Keratinocyte (primary cell): Measurements from ENCODE around the gene TMEM50A. TPM values are rescaled to one million over a fixed set of nuclear protein-coding genes. Genes with fewer than 3 reads are reported as not detected.

Source experiments
- DNase-seq: peaks from one replicate; pipeline ENCODE4 v3.0.0-alpha.2; 2011; ENCODE audit warnings: low read depth, missing footprints, low spot score
- FAIRE-seq: peaks from 2 replicates; lab custom pipeline; 2011; peaks lifted over from hg19 to GRCh38; lab: Jason Lieb, UNC
- H2AFZ ChIP-seq: 2 replicates; pipeline ENCODE4 v1.6.0; 2012; ENCODE audit warnings: low read length, control low read depth, inconsistent platforms; ENCODE audit not compliant: control insufficient read depth
- H3K27ac ChIP-seq: 2 replicates; pipeline ENCODE4 v1.5.1; 2011; ENCODE audit warnings: low read length; ENCODE audit not compliant: control insufficient read depth, insufficient read depth
- H3K27me3 ChIP-seq: 3 replicates; pipeline ENCODE4 v1.6.0; 2011; ENCODE audit warnings: low read length; ENCODE audit not compliant: control insufficient read depth, insufficient read depth; ENCODE audit errors: extremely low read depth
- H3K36me3 ChIP-seq, 2 experiments: 2 replicates in 1 of 2; 3 replicates in 1 of 2; pipeline ENCODE4 v1.5.1; 2011; ENCODE audit warnings: low read length in 2 of 2, mild to moderate bottlenecking in 1 of 2; ENCODE audit not compliant: control insufficient read depth in 2 of 2, insufficient read depth in 2 of 2; ENCODE audit errors: extremely low read depth in 1 of 2
- H3K4me1 ChIP-seq: 3 replicates; pipeline ENCODE4 v1.5.1; 2011; ENCODE audit warnings: low read length; ENCODE audit not compliant: control insufficient read depth, insufficient read depth; ENCODE audit errors: extremely low read depth
- H3K4me2 ChIP-seq: 3 replicates; pipeline ENCODE4 v1.6.0; 2011; ENCODE audit warnings: low read depth, low read length; ENCODE audit not compliant: control insufficient read depth, insufficient read depth; ENCODE audit errors: extremely low read depth
- H3K4me3 ChIP-seq, 3 experiments: fragments of 200-600 bp in 1 of 3; sonication (generic) in 1 of 3; 2 replicates in 2 of 3; 3 replicates in 1 of 3; pipeline ENCODE4 v1.5.1; 2011 to 2016; ENCODE audit warnings: low read length in 3 of 3, mild to moderate bottlenecking in 3 of 3, control low read depth in 2 of 3, inconsistent platforms in 1 of 3, low read depth in 1 of 3, mixed read lengths in 1 of 3, mixed run types in 1 of 3, moderate library complexity in 1 of 3; ENCODE audit not compliant: control insufficient read depth in 2 of 3, insufficient read depth in 2 of 3; ENCODE audit errors: extremely low read depth in 1 of 3
- H3K79me2 ChIP-seq: 2 replicates; pipeline ENCODE4 v1.6.0; 2012; ENCODE audit warnings: low read length; ENCODE audit not compliant: control insufficient read depth, insufficient read depth
- H3K9ac ChIP-seq: 3 replicates; pipeline ENCODE4 v1.6.0; 2011; ENCODE audit warnings: low read length; ENCODE audit not compliant: control insufficient read depth, insufficient read depth; ENCODE audit errors: extremely low read depth
- H3K9me1 ChIP-seq: 3 replicates; pipeline ENCODE4 v1.6.0; 2011; ENCODE audit warnings: low read length; ENCODE audit not compliant: control insufficient read depth, insufficient read depth; ENCODE audit errors: extremely low read depth
- H3K9me3 ChIP-seq: 2 replicates; pipeline ENCODE4 v1.5.1; 2012; ENCODE audit warnings: low read depth, low read length; ENCODE audit not compliant: control insufficient read depth
- H4K20me1 ChIP-seq: 3 replicates; pipeline ENCODE4 v1.6.0; 2011; ENCODE audit warnings: low read length; ENCODE audit not compliant: control insufficient read depth, insufficient read depth; ENCODE audit errors: extremely low read depth
- CTCF ChIP-seq, 3 experiments: IDR thresholded peaks in 1 of 3; conservative IDR thresholded peaks in 1 of 3; optimal IDR thresholded peaks in 1 of 3; 2 replicates in 2 of 3; 3 replicates in 1 of 3; pipeline versions ENCODE3 to v1.5.1; 2011; ENCODE audit warnings: low read length in 3 of 3, mild to moderate bottlenecking in 3 of 3, moderate library complexity in 2 of 3, control low read depth in 1 of 3, inconsistent platforms in 1 of 3; ENCODE audit not compliant: insufficient read depth in 2 of 3; ENCODE audit errors: extremely low read depth in 1 of 3
- EZH2 ChIP-seq: IDR thresholded peaks from one replicate; pipeline ENCODE4 v1.6.1; 2012; ENCODE audit warnings: inconsistent platforms, mild to moderate bottlenecking, low read length, moderate library complexity
- dilution Hi-C: fragments of 300-500 bp; cut with MboI; formaldehyde crosslinking; loops from one replicate; pipeline ENCODE4 v1.7.0; 2020; ENCODE audit warnings: low sequenced_read_pairs; ENCODE audit not compliant: extremely low pct_ligation_motif_present
- polyA plus RNA-seq, 5 experiments: library from polyadenylated mRNA; depleted of rRNA in 3 of 5; stranded (reverse) in 3 of 5; stranded (forward) in 1 of 5; unstranded in 1 of 5; fragments of >200 nt; gene quantifications; 1 replicate in 1 of 5; 2 replicates in 3 of 5; 3 replicates in 1 of 5; pipeline versions ENCODE4 v1.2.1 to v1.2.3, GENCODE V29; 2011 to 2012; ENCODE audit warnings: missing spikeins in 2 of 5, low read depth in 1 of 5, low replicate concordance in 1 of 5

TMEM50A gene
- polyA plus RNA-seq, 1 donor (not counting 4 experiments of a cell fraction or from before 2014, with no cell fraction given), result 166 TPM

- Histone ChIP-seq H3K9ac (no peak overlapping the region), H2AFZ (no peak overlapping the region), H3K9me3 (no peaks in the 10 kb centered on the region), H3K9me1 (peaks cover 2% of the 10 kb centered on the region), H3K4me1 (peaks cover 28% of the 10 kb centered on the region), H3K4me3 (no peak overlapping the region), H3K27me3 (no peaks in the 10 kb centered on the region), H3K36me3 (peaks cover 14 to 18% of the 10 kb centered on the region in 2 experiments), H4K20me1 (no peaks in the 10 kb centered on the region), H3K4me2 (no peak overlapping the region), H3K27ac (peak overlapping the region; percentile 22), H3K79me2 (no peaks in the 10 kb centered on the region)
- TF ChIP-seq EZH2 (no peak), CTCF (optimal IDR thresholded peaks at IDR 0.05 in 1 of 3, IDR thresholded peaks at IDR 0.05 in 1 of 3, conservative IDR thresholded peaks at IDR 0.05 in 1 of 3; ENCODE audit: extremely low read depth in 1 of 3, insufficient read depth in 2 of 3, low read length in 3 of 3) (no peak)
- dilution Hi-C loops, result no loop called here
- no peak for FAIRE-seq
- DNase-seq, result no peak
Observed at GRCh38 chr1:25356848-25357247, 18.7 kb downstream of the TMEM50A start.

GRCh38 chr1:25360596-25361581, 22.8 kb downstream of the TMEM50A start:
- Histone ChIP-seq H4K20me1 (no peaks in the 10 kb centered on the region), H3K27ac (no peak overlapping the region), H3K9me3 (no peaks in the 10 kb centered on the region), H3K9me1 (no peaks in the 10 kb centered on the region), H3K9ac (no peak overlapping the region), H3K27me3 (no peaks in the 10 kb centered on the region), H3K4me2 (no peak overlapping the region), H3K4me1 (peaks cover 18% of the 10 kb centered on the region), H2AFZ (no peak overlapping the region), H3K36me3 (peaks cover 6 to 14% of the 10 kb centered on the region in 2 experiments), H3K79me2 (no peaks in the 10 kb centered on the region), H3K4me3 (no peak overlapping the region)
- DNase-seq (no peak), FAIRE-seq (no peak)
- dilution Hi-C loops, result no loop called here
- TF ChIP-seq CTCF (optimal IDR thresholded peaks at IDR 0.05 in 1 of 3, IDR thresholded peaks at IDR 0.05 in 1 of 3, conservative IDR thresholded peaks at IDR 0.05 in 1 of 3; ENCODE audit: extremely low read depth in 1 of 3, insufficient read depth in 2 of 3, low read length in 3 of 3) (no peak), EZH2 (no peak)
